HCT116 (cell line): ENCODE data around the gene ITM2C. TPM values are rescaled to one million over a fixed set of nuclear protein-coding genes. Genes with fewer than 3 reads are reported as not detected.

Source experiments
- ATAC-seq: fragments of 200-7000 bp; cut with Tn5 transposase; 2 replicates; pipeline ENCODE4 v1.9.1; 2020; ENCODE audit warnings: mild to moderate bottlenecking, moderate library complexity
- BruUV-seq: library from RNA; stranded (reverse); fragments of 400-500 nt; replicated peaks from 2 replicates; lab custom pipeline; 2021; lab: Mats Ljungman, UMichigan
- CTCF ChIA-PET: fragments of 300-600 bp; sonication (Branson Sonifier 250); formaldehyde crosslinking; loops from one replicate; lab custom pipeline; 2021; ENCODE audit warnings: antibody characterized with exemption; lab: Charles Lee
- POLR2A ChIA-PET: fragments of 300-600, 350-600 bp; sonication (Branson Sonifier 250); formaldehyde crosslinking; loops from one replicate; lab custom pipeline; 2021; ENCODE audit warnings: antibody characterized with exemption; lab: Charles Lee
- RAD21 ChIA-PET, 2 experiments: fragments of 300-600 bp; sonication (Branson Sonifier 250); formaldehyde crosslinking; loops; one replicate each; lab custom pipeline; 2023; ENCODE audit warnings: low total read pairs in 2 of 2; ENCODE audit not compliant: uncharacterized antibody in 2 of 2, unreplicated experiment in 2 of 2, low non-redundant PET in 1 of 2; lab: Charles Lee
- DNase-seq: peaks from one replicate; pipeline ENCODE4 v3.0.0-alpha.2; 2010; ENCODE audit warnings: low read depth, low spot score
- H2AFZ ChIP-seq: fragments of 200-600 bp; shearing (Covaris generic), sonication (generic); 2 replicates; pipeline ENCODE4 v1.6.1; 2017; ENCODE audit warnings: low read depth, mixed run types, mixed read lengths, antibody characterized with exemption, low read length; ENCODE audit not compliant: poor library complexity, severe bottlenecking
- H3K27ac ChIP-seq: 2 replicates; pipeline ENCODE4 v1.5.1; 2012; ENCODE audit warnings: low read depth, low read length
- H3K27me3 ChIP-seq: fragments of 200-600 bp; sonication (generic); 2 replicates; pipeline ENCODE4 v1.6.1; 2016; ENCODE audit warnings: mixed run types, low read length, mixed read lengths; ENCODE audit not compliant: insufficient read depth
- H3K36me3 ChIP-seq, 2 experiments: fragments of 200-500 bp in 1 of 2; fragments of 200-600 bp in 1 of 2; sonication (Bioruptor generic) in 1 of 2; sonication (generic) in 1 of 2; 2 replicates each; pipeline versions ENCODE4 v1.5.1 to v1.6.1; 2014 to 2016; ENCODE audit warnings: low read length in 2 of 2, inconsistent platforms in 1 of 2, mixed read lengths in 1 of 2, mixed run types in 1 of 2; ENCODE audit not compliant: insufficient read depth in 2 of 2, control insufficient read depth in 1 of 2
- H3K4me1 ChIP-seq, 2 experiments: fragments of 200-600 bp in 1 of 2; sonication (generic) in 1 of 2; 2 replicates each; pipeline versions ENCODE4 v1.5.1 to v1.6.1; 2012 to 2017; ENCODE audit warnings: low read length in 2 of 2, inconsistent platforms in 1 of 2, mild to moderate bottlenecking in 1 of 2, mixed read lengths in 1 of 2, mixed run types in 1 of 2, moderate library complexity in 1 of 2; ENCODE audit not compliant: insufficient read depth in 2 of 2, control insufficient read depth in 1 of 2
- H3K4me2 ChIP-seq: fragments of 200-600 bp; sonication (generic); 2 replicates; pipeline ENCODE4 v1.6.1; 2017; ENCODE audit warnings: mixed run types, low read length, mixed read lengths
- H3K4me3 ChIP-seq, 2 experiments: fragments of 200-600 bp in 1 of 2; sonication (generic) in 1 of 2; replicated peaks in 1 of 2; 2 replicates each; pipeline ENCODE4 v1.5.1; 2011 to 2016; ENCODE audit warnings: low read length in 2 of 2, control low read depth in 1 of 2, low read depth in 1 of 2, mild to moderate bottlenecking in 1 of 2, mixed read lengths in 1 of 2, mixed run types in 1 of 2
- H3K79me2 ChIP-seq: fragments of 200-600 bp; sonication (generic); 2 replicates; pipeline ENCODE4 v1.6.1; 2017; ENCODE audit warnings: mild to moderate bottlenecking, mixed run types, low read length, moderate library complexity, mixed read lengths; ENCODE audit not compliant: insufficient read depth
- H3K9ac ChIP-seq: fragments of 200-600 bp; sonication (generic); 2 replicates; pipeline ENCODE4 v1.6.1; 2016; ENCODE audit warnings: low read length, mixed read lengths
- H3K9me2 ChIP-seq: fragments of 200-600 bp; sonication (generic), shearing (Covaris generic); 2 replicates; pipeline ENCODE4 v1.6.1; 2017; ENCODE audit warnings: mixed run types, mild to moderate bottlenecking, moderate library complexity; ENCODE audit not compliant: insufficient read depth
- H3K9me3 ChIP-seq, 2 experiments: fragments of 200-500 bp in 1 of 2; fragments of 200-600 bp in 1 of 2; sonication (Bioruptor generic) in 1 of 2; sonication (generic) in 1 of 2; 2 replicates each; pipeline ENCODE4 v1.6.1; 2014 to 2017; ENCODE audit warnings: low read length in 2 of 2, mixed read lengths in 2 of 2, inconsistent platforms in 1 of 2, low read depth in 1 of 2, mild to moderate bottlenecking in 1 of 2, mixed run types in 1 of 2, moderate library complexity in 1 of 2; ENCODE audit not compliant: control insufficient read depth in 1 of 2, insufficient read depth in 1 of 2
- H4K20me1 ChIP-seq: fragments of 200-600 bp; sonication (generic), shearing (Covaris generic); 2 replicates; pipeline ENCODE4 v1.6.1; 2017; ENCODE audit warnings: mixed run types, mild to moderate bottlenecking, moderate library complexity; ENCODE audit not compliant: insufficient read depth
- CBX3 ChIP-seq: IDR thresholded peaks from 2 replicates; pipeline ENCODE4 v1.6.1; 2012; ENCODE audit warnings: low read depth
- ELF1 ChIP-seq: IDR thresholded peaks from 2 replicates; pipeline ENCODE4 v1.6.1; 2012; ENCODE audit warnings: low read depth, borderline replicate concordance
- EZH2 ChIP-seq: fragments of 200-600 bp; sonication (generic); IDR thresholded peaks from 2 replicates; pipeline ENCODE4 v1.6.1; 2017; ENCODE audit warnings: antibody characterized with exemption, mixed run types
- EZH2phosphoT487 ChIP-seq: fragments of 200-600 bp; IDR thresholded peaks from 2 replicates; pipeline ENCODE4 v1.6.1; 2018; ENCODE audit warnings: antibody characterized with exemption, borderline replicate concordance
- POLR2A ChIP-seq: IDR thresholded peaks from 2 replicates; pipeline ENCODE4 v1.7.0; 2011; ENCODE audit warnings: borderline replicate concordance; ENCODE audit not compliant: insufficient read depth, insufficient read length; ENCODE audit errors: extremely low read depth
- POLR2AphosphoS5 ChIP-seq: IDR thresholded peaks from 2 replicates; pipeline ENCODE4 v1.6.1; 2011; ENCODE audit warnings: mild to moderate bottlenecking, low read depth, low read length, moderate library complexity
- SIN3A ChIP-seq: IDR thresholded peaks from 2 replicates; pipeline ENCODE4 v1.6.1; 2012; ENCODE audit warnings: low read depth
- SP1 ChIP-seq: IDR thresholded peaks from 2 replicates; pipeline ENCODE4 v1.6.1; 2012; ENCODE audit warnings: low read depth
- SRF ChIP-seq: IDR thresholded peaks from 2 replicates; pipeline ENCODE4 v1.6.1; 2012; ENCODE audit warnings: low read depth
- TCF7L2 ChIP-seq: IDR thresholded peaks from 2 replicates; pipeline ENCODE4 v1.7.0; 2011; ENCODE audit warnings: borderline replicate concordance, inconsistent platforms; ENCODE audit not compliant: insufficient read depth, insufficient read length; ENCODE audit errors: extremely low read depth
- YY1 ChIP-seq: IDR thresholded peaks from 2 replicates; pipeline ENCODE4 v1.6.1; 2011; ENCODE audit warnings: low read length, low read depth, moderate library complexity, mild to moderate bottlenecking; ENCODE audit not compliant: insufficient replicate concordance; ENCODE audit errors: extremely low read depth
- ZFX ChIP-seq: fragments of 450-650 bp; IDR thresholded peaks from 2 replicates; pipeline ENCODE4 v1.6.1; 2017
- intact Hi-C: fragments of 100-400 bp; cut with micrococcal nuclease; formaldehyde crosslinking; loops from 2 replicates; pipeline ENCODE4 v1.10.0; 2022
- total RNA-seq: library from RNA; stranded (reverse); gene quantifications from one replicate; pipeline ENCODE4 v1.2.1, GENCODE V29; 2021; ENCODE audit not compliant: unreplicated experiment
- TF ChIP-seq, protein P1 (sequence below): IDR thresholded peaks from 2 replicates; pipeline ENCODE4 v1.6.1; 2012
- TF ChIP-seq, protein P2 (sequence below): IDR thresholded peaks from 2 replicates; pipeline ENCODE4 v1.6.1; 2011; ENCODE audit warnings: mild to moderate bottlenecking, low read length, moderate library complexity; ENCODE audit not compliant: insufficient replicate concordance; ENCODE audit errors: extremely low read depth
- TF ChIP-seq, protein P3 (sequence below): IDR thresholded peaks from 2 replicates; pipeline ENCODE4 v1.6.1; 2012
- TF ChIP-seq, protein P4 (sequence below): IDR thresholded peaks from 2 replicates; pipeline ENCODE4 v1.6.1; 2012; ENCODE audit warnings: low read depth

The ITM2C gene
- total RNA-seq, 1 experiment from 2014 or later = 117 TPM

DNA sequence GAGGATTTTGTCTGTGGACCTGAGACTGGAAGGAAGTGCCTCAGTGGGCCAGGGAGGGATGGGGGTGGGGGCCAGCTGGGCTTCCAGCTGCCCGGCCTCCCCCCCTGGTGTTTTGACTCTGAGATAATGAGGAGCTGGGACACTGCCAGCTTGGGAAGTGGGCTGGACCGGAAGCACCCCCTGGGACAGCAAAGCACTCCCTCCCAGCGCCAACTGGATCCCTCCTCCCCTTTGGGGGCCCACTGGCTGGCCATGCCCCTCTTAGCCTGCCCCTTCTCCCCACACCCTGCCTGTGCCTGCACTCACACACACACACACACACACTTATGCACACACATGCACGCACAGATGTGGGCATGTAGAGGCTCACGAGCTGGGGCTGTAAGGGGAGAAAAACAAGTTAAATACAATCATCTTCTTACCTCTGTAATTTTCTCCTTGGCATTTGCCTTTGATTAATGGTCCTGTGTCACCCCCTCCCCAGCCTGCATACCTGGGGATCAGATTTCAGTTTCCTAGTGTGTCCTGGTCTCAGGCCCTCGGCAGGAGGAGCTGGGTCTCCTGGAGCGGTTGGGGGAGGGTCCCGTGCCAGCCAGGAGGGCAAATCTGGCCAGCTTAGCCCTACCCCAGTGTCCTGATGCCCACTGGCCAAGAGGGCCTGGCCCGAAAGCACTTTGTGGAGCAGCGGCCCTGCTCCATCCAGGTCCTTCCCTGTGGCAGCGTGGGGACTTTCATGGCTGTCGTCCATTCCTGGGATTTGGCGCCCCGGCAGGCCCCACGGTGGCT is 3.6 kb downstream of the ITM2C start:
- Histone ChIP-seq H3K4me2 (no peak overlapping the region), H3K9ac (no peak overlapping the region), H3K27me3 (no peaks in the 10 kb centered on the region), H3K27ac (no peak overlapping the region), H3K79me2 (peaks cover 6% of the 10 kb centered on the region; the same call in 1 of the 2 replicates), H4K20me1 (no peaks in the 10 kb centered on the region), H3K36me3 (no peaks in the 10 kb centered on the region; a peak in 1 of 4 replicates), H3K9me3 (no peaks in the 10 kb centered on the region), H2AFZ (no peak overlapping the region), H3K4me1 (peaks cover 22 to 33% of the 10 kb centered on the region in 2 experiments), H3K4me3 (no peak overlapping the region), H3K9me2 (no peaks in the 10 kb centered on the region)
- intact Hi-C loops = no loop called here
- RAD21 ChIA-PET = no interaction called here
- POLR2A ChIA-PET = no interaction called here
- TF ChIP-seq, protein P1, sequence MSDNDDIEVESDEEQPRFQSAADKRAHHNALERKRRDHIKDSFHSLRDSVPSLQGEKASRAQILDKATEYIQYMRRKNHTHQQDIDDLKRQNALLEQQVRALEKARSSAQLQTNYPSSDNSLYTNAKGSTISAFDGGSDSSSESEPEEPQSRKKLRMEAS = no peak
- TF ChIP-seq SIN3A (no peak), SRF (no peak), ELF1 (no peak), EZH2phosphoT487 (no peak), EZH2 (no peak), POLR2AphosphoS5 (no peak), ZFX (no peak), POLR2A (no peak), SP1 (no peak), TCF7L2 (no peak), YY1 (no peak), CBX3 (no peak)
- TF ChIP-seq, protein P2, sequence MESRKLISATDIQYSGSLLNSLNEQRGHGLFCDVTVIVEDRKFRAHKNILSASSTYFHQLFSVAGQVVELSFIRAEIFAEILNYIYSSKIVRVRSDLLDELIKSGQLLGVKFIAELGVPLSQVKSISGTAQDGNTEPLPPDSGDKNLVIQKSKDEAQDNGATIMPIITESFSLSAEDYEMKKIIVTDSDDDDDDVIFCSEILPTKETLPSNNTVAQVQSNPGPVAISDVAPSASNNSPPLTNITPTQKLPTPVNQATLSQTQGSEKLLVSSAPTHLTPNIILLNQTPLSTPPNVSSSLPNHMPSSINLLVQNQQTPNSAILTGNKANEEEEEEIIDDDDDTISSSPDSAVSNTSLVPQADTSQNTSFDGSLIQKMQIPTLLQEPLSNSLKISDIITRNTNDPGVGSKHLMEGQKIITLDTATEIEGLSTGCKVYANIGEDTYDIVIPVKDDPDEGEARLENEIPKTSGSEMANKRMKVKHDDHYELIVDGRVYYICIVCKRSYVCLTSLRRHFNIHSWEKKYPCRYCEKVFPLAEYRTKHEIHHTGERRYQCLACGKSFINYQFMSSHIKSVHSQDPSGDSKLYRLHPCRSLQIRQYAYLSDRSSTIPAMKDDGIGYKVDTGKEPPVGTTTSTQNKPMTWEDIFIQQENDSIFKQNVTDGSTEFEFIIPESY = no peak
- TF ChIP-seq, protein P3, sequence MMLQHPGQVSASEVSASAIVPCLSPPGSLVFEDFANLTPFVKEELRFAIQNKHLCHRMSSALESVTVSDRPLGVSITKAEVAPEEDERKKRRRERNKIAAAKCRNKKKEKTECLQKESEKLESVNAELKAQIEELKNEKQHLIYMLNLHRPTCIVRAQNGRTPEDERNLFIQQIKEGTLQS = no peak
- TF ChIP-seq, protein P4, sequence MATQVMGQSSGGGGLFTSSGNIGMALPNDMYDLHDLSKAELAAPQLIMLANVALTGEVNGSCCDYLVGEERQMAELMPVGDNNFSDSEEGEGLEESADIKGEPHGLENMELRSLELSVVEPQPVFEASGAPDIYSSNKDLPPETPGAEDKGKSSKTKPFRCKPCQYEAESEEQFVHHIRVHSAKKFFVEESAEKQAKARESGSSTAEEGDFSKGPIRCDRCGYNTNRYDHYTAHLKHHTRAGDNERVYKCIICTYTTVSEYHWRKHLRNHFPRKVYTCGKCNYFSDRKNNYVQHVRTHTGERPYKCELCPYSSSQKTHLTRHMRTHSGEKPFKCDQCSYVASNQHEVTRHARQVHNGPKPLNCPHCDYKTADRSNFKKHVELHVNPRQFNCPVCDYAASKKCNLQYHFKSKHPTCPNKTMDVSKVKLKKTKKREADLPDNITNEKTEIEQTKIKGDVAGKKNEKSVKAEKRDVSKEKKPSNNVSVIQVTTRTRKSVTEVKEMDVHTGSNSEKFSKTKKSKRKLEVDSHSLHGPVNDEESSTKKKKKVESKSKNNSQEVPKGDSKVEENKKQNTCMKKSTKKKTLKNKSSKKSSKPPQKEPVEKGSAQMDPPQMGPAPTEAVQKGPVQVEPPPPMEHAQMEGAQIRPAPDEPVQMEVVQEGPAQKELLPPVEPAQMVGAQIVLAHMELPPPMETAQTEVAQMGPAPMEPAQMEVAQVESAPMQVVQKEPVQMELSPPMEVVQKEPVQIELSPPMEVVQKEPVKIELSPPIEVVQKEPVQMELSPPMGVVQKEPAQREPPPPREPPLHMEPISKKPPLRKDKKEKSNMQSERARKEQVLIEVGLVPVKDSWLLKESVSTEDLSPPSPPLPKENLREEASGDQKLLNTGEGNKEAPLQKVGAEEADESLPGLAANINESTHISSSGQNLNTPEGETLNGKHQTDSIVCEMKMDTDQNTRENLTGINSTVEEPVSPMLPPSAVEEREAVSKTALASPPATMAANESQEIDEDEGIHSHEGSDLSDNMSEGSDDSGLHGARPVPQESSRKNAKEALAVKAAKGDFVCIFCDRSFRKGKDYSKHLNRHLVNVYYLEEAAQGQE = no peak
- CTCF ChIA-PET = no interaction called here
- no peak for DNase-seq
- ATAC-seq = no peak
- BruUV-seq = no TSS peak
